ENCODE data around the gene CALD1.

CALD1 gene

GRCh38 chr7:134893920-134894319 lies 114.5 kb downstream of the CALD1 start:
- DNase-seq (ENCODE audit: low read depth, low spot score), result no peak

- DNase-seq (ENCODE audit: low read depth, low spot score), result no peak
Measured at GRCh38 chr7:134894928-134895327, 115.5 kb downstream of the CALD1 start.

GRCh38 chr7:134896073-134896472 lies 116.6 kb downstream of the CALD1 start:
- no peak for DNase-seq (ENCODE audit: low read depth, low spot score)

GRCh38 chr7:134897936-134898335 lies 118.5 kb downstream of the CALD1 start:
- DNase-seq (ENCODE audit: low read depth, low spot score), result no peak

GRCh38 chr7:134899729-134900128 lies 120.3 kb downstream of the CALD1 start:
- DNase-seq (ENCODE audit: low read depth, low spot score), result no peak

- DNase-seq (ENCODE audit: low read depth, low spot score), result no peak
Measured at GRCh38 chr7:134900166-134900982, 120.9 kb downstream of the CALD1 start.

GRCh38 chr7:134901389-134902020 lies 122.1 kb downstream of the CALD1 start:
- DNase-seq (ENCODE audit: low read depth, low spot score), result no peak

- no peak for DNase-seq (ENCODE audit: low read depth, low spot score)
Measured at GRCh38 chr7:134902058-134902457, 122.6 kb downstream of the CALD1 start.

GRCh38 chr7:134903073-134903790 lies 123.8 kb downstream of the CALD1 start:
- DNase-seq (ENCODE audit: low read depth, low spot score), result no peak

- DNase-seq (ENCODE audit: low read depth, low spot score), result no peak
Measured at GRCh38 chr7:134905375-134905774, 125.9 kb downstream of the CALD1 start.

- DNase-seq (ENCODE audit: low read depth, low spot score), result no peak
Measured at GRCh38 chr7:134907000-134907399, 127.6 kb downstream of the CALD1 start.

- no peak for DNase-seq (ENCODE audit: low read depth, low spot score)
Measured at GRCh38 chr7:134907639-134908038, 128.2 kb downstream of the CALD1 start.

GRCh38 chr7:134908289-134908688 lies 128.9 kb downstream of the CALD1 start:
- DNase-seq (ENCODE audit: low read depth, low spot score), result no peak

- DNase-seq (ENCODE audit: low read depth, low spot score), result no peak
Measured at GRCh38 chr7:134910214-134910890, 130.9 kb downstream of the CALD1 start.

- no peak for DNase-seq (ENCODE audit: low read depth, low spot score)
Measured at GRCh38 chr7:134910968-134911367, 131.5 kb downstream of the CALD1 start.

GRCh38 chr7:134916171-134916883 lies 136.9 kb downstream of the CALD1 start:
- DNase-seq (ENCODE audit: low read depth, low spot score), result no peak

- DNase-seq (ENCODE audit: low read depth, low spot score), result no peak
Measured at GRCh38 chr7:134919240-134919641, 139.8 kb downstream of the CALD1 start.

GRCh38 chr7:134920026-134920753 lies 140.8 kb downstream of the CALD1 start:
- peak; percentile 72 for DNase-seq (ENCODE audit: low read depth, low spot score)

- DNase-seq (ENCODE audit: low read depth, low spot score), result no peak
Measured at GRCh38 chr7:134922720-134923704, 143.6 kb downstream of the CALD1 start.

Data from smooth muscle cell of the brain vasculature (primary cell).